Neural progenitor cell (in vitro differentiated cells): ENCODE data around the gene SCFD1.

Experiments used
- EZH2phosphoT487 ChIP-seq: fragments of 200-600 bp; sonication (generic); IDR thresholded peaks from 2 replicates; pipeline ENCODE4 v1.6.1; 2017; ENCODE audit warnings: antibody characterized with exemption
- TF ChIP-seq, protein P1 (sequence below): fragments of 200-600 bp; sonication (generic); IDR thresholded peaks from 2 replicates; pipeline ENCODE4 v1.5.1; 2017; ENCODE audit warnings: antibody characterized with exemption, mild to moderate bottlenecking

DNA sequence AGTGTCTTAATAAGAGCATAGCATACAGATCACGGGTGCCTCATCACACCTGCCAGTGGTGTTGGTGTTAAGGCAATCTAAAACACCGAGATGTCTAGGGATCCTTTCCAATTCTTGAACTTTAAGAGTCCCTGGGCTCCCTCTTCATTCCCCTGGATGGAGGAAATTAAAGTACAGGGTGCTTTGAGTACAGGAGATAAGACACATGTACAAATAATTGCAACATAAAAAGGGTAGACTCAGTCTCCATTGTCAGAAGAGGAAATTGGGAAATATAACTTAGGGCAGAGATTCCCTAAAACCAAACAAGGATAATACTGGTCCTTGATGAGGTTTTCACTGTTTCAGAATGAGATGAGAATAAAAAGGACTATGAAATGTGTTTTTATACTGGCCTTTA is 34.9 kb downstream of the SCFD1 start:
- TF ChIP-seq, protein P1, sequence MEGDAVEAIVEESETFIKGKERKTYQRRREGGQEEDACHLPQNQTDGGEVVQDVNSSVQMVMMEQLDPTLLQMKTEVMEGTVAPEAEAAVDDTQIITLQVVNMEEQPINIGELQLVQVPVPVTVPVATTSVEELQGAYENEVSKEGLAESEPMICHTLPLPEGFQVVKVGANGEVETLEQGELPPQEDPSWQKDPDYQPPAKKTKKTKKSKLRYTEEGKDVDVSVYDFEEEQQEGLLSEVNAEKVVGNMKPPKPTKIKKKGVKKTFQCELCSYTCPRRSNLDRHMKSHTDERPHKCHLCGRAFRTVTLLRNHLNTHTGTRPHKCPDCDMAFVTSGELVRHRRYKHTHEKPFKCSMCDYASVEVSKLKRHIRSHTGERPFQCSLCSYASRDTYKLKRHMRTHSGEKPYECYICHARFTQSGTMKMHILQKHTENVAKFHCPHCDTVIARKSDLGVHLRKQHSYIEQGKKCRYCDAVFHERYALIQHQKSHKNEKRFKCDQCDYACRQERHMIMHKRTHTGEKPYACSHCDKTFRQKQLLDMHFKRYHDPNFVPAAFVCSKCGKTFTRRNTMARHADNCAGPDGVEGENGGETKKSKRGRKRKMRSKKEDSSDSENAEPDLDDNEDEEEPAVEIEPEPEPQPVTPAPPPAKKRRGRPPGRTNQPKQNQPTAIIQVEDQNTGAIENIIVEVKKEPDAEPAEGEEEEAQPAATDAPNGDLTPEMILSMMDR: no peak
- TF ChIP-seq EZH2phosphoT487: no peak
